CD4-positive, alpha-beta T cell treated with Interleukin-6 at 100 ng/mL for 8 hours (primary cell): ENCODE measurements around the gene LRG1.
A peak's percentile ranks its signal among the peaks of the same experiment; 100 is the strongest.

Experiments used
- DNase-seq: peaks from one replicate; pipeline ENCODE4 v3.0.0-alpha.2; 2020; ENCODE audit warnings: mixed read lengths, low spot score

The LRG1 gene

GRCh38 chr19:4539693-4540581 is at the start of gene LRG1:
LRG1 (minus strand) TSS chr19:4540036; CDS start chr19:4540013, 23 bp downstream.
- no peak for DNase-seq

- DNase-seq = no peak
These were observed 48.5 kb upstream of the LRG1 start for GRCh38 chr19:4588291-4588761.

- no peak for DNase-seq
These were observed 47.7 kb upstream of the LRG1 start for GRCh38 chr19:4587527-4587926.

GRCh38 chr19:4586691-4587090 is 46.9 kb upstream of the LRG1 start:
- no peak for DNase-seq

DNA sequence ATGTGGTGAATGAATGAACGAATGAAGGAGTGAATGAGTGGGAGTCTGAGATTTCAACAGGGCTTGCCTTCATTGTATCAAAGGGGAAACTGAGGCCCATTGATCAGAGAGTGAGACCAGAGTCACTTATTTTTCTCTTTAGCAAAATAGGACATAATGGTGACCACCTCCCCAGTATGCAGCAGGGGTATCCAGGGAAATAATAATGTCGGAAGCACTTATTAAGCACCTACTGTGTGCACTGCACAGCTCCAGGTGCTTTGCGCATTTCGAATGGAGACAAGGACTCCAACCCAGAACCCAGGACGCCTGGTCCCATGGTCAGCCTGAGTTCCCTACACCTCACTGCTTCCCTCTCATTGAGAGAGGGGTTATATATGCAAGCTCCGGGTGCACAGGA is 46.4 kb upstream of the LRG1 start:
- no peak for DNase-seq

DNA sequence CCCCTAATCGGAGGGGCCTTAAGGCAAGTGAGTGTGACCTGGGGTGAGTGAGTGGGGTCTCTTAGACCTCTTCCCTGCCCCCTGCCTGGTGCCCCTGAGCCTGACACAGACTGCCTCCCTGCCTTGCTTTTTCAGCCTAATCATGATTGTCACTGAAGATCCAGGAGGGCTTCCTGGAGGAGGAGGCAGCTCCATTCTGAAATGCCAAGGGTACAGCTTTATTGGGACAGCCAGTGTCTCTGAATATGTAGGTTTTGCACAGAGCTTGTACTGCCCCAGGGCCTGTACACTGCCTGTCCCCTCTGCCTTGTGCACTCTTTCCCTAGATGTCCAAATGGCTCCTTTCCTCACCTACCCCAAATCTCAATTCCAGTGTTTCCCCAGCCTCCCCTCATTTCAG is 45.7 kb upstream of the LRG1 start:
- DNase-seq = no peak

- no peak for DNase-seq
These were observed 45.0 kb upstream of the LRG1 start for GRCh38 chr19:4584670-4585460.

DNA sequence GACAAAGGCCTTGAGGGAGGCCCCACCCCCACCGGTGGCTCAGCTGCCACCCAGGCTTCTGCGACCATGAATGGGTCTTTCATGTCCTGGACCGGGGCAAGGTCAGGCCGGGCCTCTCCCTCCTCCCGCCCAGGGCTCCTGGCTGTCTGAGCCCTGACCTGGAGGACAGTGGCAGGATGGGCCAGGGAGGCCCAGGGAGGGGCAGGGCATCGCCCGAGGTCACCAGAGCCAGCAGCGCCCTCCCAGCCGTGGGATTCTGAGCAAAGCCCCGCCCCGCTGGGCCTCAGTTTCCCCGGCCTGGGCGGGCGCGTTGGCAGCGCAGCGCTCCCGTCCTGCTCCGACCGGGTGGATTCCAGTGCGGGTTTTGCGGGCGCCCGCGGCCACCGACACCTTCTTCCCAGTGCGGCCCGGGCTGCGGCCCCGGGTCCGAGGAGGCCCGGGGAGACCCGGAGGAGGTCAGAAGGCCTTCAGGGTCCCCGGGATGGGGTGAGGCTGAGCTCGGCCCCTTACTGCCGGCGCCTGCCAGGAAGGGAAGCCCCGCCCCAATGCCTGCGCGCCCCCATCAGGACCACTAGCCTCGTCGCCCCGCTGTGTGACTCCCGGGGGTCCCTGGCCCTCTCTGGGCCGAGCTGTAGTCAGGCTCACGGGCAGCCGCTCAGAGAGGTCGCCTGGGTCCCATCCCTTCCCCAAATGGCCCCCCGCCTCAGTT is 44.3 kb upstream of the LRG1 start:
- no peak for DNase-seq

DNA sequence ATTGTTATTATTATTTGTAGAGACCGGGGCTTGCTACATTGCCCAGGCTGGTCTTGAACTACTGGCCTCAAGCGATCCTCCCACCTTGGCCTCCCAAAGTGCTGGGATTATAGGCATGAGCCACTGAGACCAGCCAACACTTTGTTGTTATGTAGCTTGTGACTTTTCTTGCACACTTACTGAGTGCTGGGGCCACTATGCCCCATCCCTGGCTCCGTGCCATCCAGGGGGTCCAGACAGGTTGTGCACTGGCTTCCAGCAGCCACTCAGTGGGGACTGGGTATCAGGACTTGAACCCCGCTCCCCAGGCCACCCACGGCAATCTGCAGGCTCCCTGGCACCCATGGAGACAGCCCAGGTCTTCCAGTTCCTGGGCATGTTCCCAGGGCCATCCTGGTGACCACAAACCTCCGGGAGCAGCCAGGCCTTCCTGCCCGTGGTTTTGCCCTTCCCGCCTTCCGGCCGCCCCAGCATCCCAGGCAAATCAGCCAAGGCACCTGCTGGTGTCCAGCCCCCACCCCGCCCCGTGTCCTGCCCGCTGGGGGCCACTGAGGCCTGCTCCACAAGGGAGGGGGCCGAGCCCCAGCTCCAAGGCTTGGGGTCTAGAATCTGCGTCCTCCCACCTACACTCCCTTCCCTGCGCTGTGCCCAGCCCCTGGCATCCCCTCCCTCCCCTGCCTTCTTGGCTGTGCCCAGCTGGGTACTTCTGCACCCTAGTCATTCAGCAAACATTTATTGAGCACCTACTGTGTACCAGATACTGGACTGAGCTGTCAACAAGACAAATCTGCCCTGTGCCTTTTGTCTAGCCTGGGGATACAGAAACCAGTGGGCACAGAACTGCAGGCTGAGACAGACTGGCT is 43.4 kb upstream of the LRG1 start:
- DNase-seq = no peak

- no peak for DNase-seq
These were observed 42.1 kb upstream of the LRG1 start for GRCh38 chr19:4581666-4582553.

DNA sequence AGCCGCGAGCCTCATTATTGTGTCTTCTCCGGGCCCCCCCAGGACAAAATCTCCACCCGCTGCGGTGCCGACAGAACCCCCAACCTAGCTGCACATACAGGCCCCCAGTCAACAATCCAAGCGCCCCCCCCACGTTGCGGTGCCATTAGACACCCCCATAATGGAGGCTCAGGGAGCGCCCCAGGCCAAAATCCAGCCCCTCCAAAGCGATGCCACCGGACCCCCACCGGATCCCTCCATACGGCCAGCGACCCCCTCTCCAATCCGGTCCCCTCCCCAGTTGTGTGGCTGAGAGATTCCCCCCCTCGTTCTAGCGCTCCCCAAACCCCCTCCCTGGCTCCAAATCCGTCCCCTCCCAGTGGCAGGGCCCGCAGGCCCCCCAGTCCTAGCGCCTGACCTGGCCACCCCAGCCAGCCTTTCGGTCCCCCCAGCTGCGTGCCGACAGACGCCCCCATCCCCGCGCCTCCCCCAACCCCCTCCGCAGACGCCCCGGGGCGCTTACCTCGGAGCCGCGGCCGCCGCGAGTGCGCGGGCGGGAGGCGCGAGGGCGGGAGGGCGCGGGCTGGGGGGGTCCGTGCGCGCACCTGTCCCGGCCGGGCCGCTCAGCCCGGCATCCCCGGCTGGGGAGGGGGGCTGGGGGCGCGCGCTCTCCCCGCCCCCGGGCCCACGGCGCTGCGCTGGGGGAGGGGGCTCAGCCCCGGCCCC is 41.3 kb upstream of the LRG1 start:
- no peak for DNase-seq

DNA sequence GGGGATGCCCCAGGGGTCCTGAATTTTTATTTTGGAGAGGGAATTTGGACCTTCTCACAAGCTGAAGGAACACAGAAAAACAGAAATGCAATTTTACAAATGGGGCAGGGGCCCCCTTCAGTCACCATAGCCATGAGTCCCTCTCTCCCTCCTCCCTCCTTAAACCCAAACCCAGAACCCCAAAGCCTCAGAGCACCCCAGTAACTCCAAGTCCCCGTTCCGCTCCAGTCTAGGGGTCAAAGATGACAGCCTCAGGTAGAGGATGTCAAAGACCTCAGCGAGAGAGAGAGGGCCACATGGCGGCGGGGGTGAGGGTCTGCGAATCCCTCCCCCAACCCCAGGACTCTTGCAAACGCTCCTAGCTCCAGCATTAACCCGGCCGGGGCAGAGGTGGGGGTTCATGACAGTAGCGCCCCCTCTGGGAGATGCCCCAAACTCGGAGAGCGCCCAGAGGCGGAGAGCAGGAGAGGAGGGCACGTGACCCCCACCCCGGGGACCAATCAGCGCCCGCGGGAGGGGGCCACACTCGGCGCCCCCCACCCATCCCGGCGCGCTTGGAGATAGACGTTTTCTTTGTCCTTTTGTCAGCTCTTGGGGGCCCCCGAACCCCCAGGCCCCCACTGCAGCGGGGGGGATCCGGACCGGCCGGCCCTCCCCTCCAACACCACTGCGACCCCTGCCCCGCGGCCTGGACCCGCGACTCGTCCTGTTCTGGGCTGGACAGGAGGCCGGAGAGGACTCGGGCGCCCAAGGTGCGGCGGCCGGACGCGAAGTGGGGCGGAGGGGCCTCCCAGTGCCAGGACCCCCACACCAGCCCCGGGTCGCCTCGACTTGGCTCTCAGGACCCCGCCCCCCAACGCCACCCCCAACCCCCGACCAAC is 40.4 kb upstream of the LRG1 start:
- DNase-seq = no peak

GRCh38 chr19:4579389-4579788 is 39.6 kb upstream of the LRG1 start:
- DNase-seq = no peak

DNA sequence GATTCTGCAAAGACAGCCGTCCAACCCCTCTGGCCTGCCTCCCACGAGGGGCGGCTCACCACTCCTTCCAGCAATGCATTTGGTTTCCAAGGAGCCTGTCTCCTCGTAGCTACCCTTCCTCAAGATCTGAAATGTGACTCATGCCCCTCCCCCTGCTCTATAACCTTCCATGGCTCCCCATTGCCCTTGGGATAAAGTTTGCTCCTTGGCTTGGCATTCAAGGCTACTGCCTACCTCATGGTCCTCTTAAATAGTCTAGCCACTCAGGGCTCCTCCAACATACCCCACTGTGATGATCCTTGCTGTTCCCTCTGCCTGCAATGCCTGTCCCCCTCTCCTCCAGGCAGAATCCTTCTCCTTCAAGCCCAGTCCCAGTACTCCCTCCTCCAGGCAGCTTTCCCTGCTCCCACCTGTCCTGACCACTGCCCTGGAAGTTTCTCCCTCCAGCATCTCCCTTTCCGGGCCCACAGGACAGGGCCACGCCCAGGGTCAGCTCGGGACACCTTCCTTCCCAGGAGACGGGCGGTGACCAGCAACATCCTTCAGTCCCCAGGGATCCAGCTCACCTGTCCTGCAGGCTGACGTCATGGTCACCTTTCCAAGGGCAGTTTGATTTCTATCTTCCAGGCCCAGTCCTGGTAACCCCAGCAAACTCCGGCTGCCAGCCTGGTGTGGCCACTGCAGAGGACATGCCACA is 38.9 kb upstream of the LRG1 start:
- no peak for DNase-seq

- no peak for DNase-seq
These were observed 37.4 kb upstream of the LRG1 start for GRCh38 chr19:4577020-4577782.

DNA sequence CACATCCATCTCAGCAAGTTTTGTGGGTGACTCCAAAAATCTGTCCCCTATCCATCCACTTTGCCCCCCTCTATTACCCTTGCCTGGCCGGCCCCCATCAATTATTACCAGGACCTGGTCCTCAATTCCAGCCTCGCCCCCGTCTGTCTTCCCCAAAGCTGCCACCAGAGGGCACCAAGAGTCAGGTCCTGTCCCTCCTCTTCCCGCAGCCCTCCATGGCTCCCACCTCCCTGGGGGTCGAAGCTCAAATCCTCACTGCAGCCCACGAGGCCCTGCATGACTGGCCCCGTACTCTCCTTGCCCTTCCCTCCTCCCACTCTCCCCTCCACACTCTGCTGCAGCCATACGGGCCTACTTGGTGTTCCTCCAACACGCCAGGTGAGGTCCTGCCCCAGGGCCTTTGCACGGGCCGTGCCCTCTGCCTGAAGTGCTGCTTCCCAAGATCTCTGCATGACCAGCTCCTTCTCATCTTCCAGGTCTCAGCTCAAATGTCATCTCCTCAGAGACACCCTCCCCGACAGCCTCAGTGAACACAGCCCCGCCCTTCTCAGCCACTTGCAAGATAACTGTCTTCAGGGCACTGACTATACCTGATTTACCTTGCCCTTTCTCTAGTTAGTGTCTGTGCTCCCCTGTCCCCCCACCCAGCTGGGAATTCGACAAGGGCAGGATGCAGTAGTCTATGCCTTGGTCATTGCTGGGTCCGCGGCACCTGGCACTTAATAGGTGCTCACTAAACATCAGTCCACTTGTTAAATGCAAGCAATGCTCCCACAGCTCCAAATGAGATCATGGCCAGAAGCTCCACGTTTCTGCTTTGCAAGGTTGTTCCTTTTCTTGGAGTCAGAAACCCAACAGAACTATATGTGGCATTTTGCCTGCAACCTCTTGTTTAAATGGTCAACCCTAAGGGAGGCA is 36.4 kb upstream of the LRG1 start:
- peak; percentile 42 for DNase-seq
